Jurkat, Clone E6-1 (cell line): Measurements from ENCODE around the gene MYOM1.
A peak's percentile ranks its signal among the peaks of the same experiment; 100 is the strongest.

Experiments used
- DNase-seq: peaks from one replicate; pipeline ENCODE4 v3.0.0-alpha.2; 2011; ENCODE audit warnings: low read depth, low spot score
- H3K4me3 ChIP-seq: 2 replicates; pipeline ENCODE4 v1.5.1; 2011; ENCODE audit warnings: mild to moderate bottlenecking, low read length, control low read depth, moderate library complexity

Gene MYOM1

DNA sequence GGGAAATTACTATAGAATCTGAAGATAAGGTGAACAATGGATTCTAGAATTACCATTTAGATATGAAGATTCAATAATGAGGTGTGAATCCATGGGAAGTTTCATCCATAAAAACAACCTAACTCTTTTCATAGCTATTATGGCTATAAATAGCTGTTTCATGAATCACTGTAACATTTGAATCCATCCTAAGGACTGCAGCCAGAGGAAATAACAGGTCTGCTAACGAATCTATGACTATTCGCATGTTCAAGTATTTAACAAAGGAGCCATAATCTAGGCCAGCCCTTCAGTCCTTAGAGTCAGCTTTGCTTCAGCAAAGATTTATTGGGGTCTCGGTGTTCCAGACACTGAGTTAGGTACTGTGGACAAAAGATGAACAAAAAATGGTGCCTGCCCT lies 87.1 kb downstream of the MYOM1 start:
- no peak for DNase-seq
- no peak overlapping the region for H3K4me3 ChIP-seq

- no peak for DNase-seq
- H3K4me3 ChIP-seq, result no peak overlapping the region
These were observed 89.4 kb downstream of the MYOM1 start for GRCh38 chr18:3130344-3130743.

- no peak overlapping the region for H3K4me3 ChIP-seq
- DNase-seq, result peak; percentile 56
These were observed 90.5 kb downstream of the MYOM1 start for GRCh38 chr18:3129053-3129864.

GRCh38 chr18:3126457-3127097 lies 93.2 kb downstream of the MYOM1 start:
- no peak for DNase-seq
- no peak overlapping the region for H3K4me3 ChIP-seq

- no peak for DNase-seq
These were observed 94.9 kb downstream of the MYOM1 start for GRCh38 chr18:3124822-3125221.

GRCh38 chr18:3122851-3123250 lies 96.9 kb downstream of the MYOM1 start:
- no peak for DNase-seq

More at GRCh38 chr18:3124822-3125221, 94.9 kb downstream of the MYOM1 start:
- H3K4me3 ChIP-seq, result no peak overlapping the region

GRCh38 chr18:3121259-3121658 lies 98.5 kb downstream of the MYOM1 start:
- DNase-seq, result no peak
- no peak overlapping the region for H3K4me3 ChIP-seq

More at GRCh38 chr18:3122851-3123250, 96.9 kb downstream of the MYOM1 start:
- H3K4me3 ChIP-seq, result no peak overlapping the region

- H3K4me3 ChIP-seq, result no peak overlapping the region
- DNase-seq, result no peak
These were observed 99.4 kb downstream of the MYOM1 start for GRCh38 chr18:3120356-3120755.

DNA sequence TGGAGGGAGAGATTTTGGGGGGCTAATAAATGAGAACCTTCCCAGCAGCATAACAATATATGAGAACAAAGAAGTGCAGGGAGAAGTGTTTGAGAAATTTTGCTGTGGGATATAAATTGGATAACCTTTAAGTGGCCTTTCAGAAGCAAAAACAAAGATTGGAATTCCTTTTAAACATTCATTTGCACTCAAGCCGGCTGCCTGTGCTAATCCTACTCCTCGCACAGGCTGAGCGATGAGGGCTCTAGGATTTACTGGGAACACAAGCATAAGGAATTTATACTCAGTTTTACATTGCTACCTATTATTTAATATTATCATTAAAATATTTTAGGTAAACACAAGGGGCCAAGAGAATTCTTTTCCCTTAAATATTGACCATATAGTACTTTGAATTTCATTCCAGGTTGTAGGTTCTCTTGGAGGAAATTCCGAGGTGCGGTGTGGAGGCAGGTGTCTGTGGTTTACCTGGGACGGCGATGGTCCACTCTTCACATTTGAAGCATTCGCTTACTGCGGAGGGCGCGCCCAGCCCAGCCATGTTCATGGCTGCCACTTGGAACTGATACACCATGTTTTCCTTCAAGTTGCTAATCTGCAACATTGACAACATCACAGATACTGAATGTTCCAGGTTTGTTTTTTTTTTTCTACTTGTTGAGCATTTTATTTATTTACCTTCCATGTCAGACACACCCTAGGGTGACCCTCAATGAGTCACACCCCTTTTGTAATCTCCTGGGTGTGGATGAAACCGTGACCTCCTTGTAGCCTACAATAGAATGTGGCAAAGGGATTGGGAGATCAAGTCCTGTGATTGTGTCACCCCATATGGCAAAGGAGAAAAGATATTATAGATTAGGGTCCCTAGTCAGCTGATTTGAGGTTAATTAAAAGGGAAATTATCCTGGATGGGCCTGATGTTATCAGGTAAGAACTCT lies 100.1 kb downstream of the MYOM1 start:
- DNase-seq, result no peak
- no peak overlapping the region for H3K4me3 ChIP-seq

DNA sequence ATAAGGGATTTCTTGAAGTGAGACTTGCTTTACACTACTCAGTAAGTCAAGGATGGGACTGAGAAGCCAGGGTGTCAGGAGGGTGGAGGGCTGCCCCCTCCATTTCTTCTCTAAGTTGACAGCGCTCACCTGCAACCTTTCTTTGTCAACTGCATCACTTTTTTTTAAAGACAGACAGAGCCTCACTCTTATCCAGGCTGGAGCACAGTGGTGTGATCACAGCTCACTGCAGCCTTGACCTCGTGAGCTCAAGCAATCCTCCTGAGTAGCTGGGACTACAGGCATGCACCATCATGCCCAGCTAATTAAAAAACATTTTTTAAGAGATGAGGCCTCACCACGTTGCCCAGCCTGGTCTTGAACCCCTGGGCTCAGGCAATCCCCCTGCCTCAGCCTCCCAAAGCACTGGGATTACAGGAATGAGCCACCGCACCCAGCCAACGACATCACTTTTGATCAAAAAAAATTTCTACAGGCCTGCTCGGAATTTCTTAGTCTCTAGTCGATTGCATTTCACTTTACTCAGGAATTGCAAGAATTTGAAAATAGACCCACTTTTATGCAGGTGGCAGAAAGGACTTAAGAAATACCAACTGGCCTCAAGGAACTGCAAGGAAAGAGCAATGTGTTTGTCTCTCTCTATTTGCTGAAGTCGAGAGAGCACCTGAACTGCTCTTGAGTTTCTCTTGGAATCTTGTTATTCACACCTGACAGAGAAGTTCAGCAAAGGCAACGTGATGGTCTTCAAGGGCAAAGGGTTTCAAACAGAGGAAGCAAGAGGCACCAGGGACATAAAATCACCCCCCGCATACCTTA lies 101.4 kb downstream of the MYOM1 start:
- no peak overlapping the region for H3K4me3 ChIP-seq
- DNase-seq, result no peak

GRCh38 chr18:3117493-3118192 lies 102.1 kb downstream of the MYOM1 start:
- no peak overlapping the region for H3K4me3 ChIP-seq
- no peak for DNase-seq

DNA sequence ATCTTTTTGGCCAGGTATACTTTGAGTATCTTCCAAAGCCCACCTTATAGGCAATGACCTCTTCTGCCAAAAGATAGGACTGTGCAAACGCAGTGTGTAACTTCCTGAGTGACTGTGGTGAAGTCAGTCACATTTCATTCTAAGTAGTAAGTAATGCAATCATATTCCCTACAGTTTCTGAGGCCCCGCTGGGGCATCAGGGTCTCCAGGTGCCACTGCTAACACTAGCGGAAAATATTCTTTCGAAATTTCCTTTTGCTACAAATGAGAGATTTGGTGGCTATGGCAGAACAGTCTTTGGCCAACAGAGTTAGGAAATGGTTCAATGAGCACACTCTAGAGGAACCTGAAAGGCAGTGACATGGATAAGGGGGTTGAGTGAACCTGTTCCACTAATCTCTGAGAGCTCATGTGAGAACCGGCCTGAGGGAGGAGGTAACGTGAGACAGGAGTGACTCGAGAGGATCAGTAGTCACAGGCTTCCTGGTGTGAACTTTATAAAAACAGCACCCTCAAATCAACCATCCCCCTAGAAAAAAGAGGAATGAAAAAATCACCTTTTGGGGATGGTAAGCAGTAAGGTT lies 104.2 kb downstream of the MYOM1 start:
- no peak for DNase-seq
- no peak overlapping the region for H3K4me3 ChIP-seq

- DNase-seq, result no peak
- H3K4me3 ChIP-seq, result no peak overlapping the region
These were observed 105.3 kb downstream of the MYOM1 start for GRCh38 chr18:3114451-3114850.

GRCh38 chr18:3114026-3114425 lies 105.7 kb downstream of the MYOM1 start:
- H3K4me3 ChIP-seq, result no peak overlapping the region
- DNase-seq, result no peak

DNA sequence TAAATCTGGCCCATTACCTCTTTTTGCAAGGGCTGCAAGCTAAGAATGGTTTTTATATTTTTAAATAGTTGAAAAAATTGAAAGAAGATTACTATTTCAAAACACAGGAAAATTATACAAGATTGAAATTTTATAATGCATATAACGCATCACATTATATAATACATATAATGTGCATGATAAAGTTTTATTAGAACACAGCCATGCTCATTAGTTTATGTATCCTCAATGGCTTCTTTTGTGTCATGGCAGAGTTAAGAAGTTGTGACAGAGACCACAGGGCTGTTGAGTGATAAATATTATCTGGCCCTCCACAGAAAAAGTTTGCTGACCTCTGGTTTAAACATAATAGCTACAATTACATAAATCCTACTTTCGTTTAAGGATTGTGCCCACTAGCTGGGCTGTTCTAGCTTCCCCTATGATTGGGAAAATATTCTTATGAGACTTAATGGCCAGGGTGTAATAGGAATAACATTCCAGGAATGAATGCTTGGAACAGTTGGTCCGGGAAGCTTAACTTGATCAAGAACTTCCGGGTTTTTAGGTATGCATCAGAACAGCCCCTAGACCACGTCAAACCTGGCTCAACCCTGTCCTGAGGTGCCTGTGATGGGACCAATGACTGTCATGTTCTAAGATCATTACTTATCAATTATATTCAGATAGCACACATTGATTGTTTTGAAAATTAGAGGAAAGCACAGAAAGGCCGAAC lies 108.1 kb downstream of the MYOM1 start:
- DNase-seq, result no peak
- no peak overlapping the region for H3K4me3 ChIP-seq

- H3K4me3 ChIP-seq, result no peak overlapping the region
- no peak for DNase-seq
These were observed 109.6 kb downstream of the MYOM1 start for GRCh38 chr18:3110034-3110752.

DNA sequence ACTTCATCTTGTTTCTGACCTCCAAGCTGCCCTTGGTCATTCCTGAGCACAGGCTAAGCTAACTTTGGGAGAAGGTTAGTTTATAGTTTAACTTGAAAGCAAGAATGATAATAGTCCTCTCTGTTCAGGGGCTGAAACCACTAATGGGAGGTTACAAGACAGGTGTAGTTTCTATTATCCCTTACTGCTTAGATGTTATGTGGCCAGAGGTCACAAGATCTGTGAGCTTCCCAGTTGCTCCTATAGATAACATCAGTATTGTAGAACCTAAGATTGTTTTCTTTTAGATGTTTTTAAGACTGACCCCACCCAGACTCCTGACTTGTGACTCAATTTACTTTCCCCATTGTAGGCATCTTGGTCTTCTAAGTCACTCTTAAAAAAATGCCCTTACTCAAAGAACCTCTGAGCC lies 112.0 kb downstream of the MYOM1 start:
- H3K4me3 ChIP-seq, result no peak overlapping the region
- no peak for DNase-seq
